ENCODE measurements around the gene NKAIN2.

DNA sequence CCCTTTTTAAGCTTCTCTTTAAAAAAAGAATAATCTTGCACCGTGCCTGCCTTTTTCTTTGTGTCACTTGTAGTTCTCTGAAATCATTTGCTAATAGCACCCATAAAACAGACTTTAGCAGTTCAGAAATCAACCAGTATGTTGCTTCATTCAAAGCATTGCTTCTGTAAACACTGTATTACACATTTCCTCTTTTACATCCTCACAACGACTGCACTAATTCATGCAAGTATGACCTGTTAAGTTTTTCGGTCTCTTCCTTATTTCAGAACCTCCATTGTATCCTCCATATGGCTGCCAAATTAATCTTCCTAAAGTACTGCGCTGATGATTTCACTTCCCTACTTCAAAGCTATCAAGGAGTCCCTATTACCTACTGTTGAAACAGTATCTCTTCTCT is 1015.7 kb downstream of the NKAIN2 start:
- TF ChIP-seq, protein P1, sequence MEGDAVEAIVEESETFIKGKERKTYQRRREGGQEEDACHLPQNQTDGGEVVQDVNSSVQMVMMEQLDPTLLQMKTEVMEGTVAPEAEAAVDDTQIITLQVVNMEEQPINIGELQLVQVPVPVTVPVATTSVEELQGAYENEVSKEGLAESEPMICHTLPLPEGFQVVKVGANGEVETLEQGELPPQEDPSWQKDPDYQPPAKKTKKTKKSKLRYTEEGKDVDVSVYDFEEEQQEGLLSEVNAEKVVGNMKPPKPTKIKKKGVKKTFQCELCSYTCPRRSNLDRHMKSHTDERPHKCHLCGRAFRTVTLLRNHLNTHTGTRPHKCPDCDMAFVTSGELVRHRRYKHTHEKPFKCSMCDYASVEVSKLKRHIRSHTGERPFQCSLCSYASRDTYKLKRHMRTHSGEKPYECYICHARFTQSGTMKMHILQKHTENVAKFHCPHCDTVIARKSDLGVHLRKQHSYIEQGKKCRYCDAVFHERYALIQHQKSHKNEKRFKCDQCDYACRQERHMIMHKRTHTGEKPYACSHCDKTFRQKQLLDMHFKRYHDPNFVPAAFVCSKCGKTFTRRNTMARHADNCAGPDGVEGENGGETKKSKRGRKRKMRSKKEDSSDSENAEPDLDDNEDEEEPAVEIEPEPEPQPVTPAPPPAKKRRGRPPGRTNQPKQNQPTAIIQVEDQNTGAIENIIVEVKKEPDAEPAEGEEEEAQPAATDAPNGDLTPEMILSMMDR (conservative IDR thresholded peaks at IDR 0.05 in 1 of 2, IDR thresholded peaks at IDR 0.05 in 1 of 2; ENCODE audit: extremely low read depth in 1 of 2, insufficient read depth in 1 of 2, low read depth in 1 of 2, low read length in 2 of 2): no peak
- TF ChIP-seq EZH2 (IDR thresholded peaks at IDR 0.05; ENCODE audit: borderline replicate concordance, low read length): no peak

Measured in mammary epithelial cell (primary cell).